NOMO-1 treated with dmso at 0.1 percent for 144 hours (cell line): Measurements from ENCODE around the gene F8.
"Not testable (repeated sequence)": the region's sequence is repeated elsewhere in the genome, so short reads cannot be mapped to it uniquely, and the experiment has no call there.

Experiments used
- DNase-seq: peaks from one replicate; lab custom pipeline; 2025; ENCODE audit not compliant: unreplicated experiment; lab: John Stamatoyannopoulos, UW

The F8 gene

DNA sequence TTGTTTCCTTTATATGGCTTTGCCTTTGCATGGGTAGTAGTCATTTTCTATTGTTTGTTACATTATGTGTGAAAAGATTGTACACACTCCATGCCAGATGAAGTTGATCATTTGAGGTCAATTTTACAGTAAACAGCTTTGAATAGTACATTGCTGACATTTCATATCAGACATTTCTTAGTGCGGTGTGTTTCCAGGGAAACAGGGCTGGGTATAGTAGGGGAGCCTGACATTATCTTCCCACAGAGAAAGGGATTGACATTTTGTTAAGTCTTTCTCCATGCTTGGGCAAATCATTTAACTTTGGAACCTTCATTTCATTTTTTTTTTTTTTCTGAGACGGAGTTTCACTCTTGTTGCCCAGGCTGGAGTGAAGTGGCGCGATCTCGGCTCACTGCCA, 9.1 kb upstream of the F8 start:
- DNase-seq: no peak

- no peak for DNase-seq
Observed at GRCh38 chrX:155028877-155029291, 6.4 kb upstream of the F8 start.

- no peak for DNase-seq
Observed at GRCh38 chrX:155028129-155028528, 5.6 kb upstream of the F8 start.

GRCh38 chrX:155027509-155028066, 5.1 kb upstream of the F8 start:
- DNase-seq: no peak

GRCh38 chrX:155026727-155027508, 4.4 kb upstream of the F8 start, which contains the start of gene FUNDC2:
Gene FUNDC2, plus strand, starts transcription at chrX:155026844. Its CDS starts 95 bp downstream, at chrX:155026939.
- DNase-seq: peak; percentile 78

DNA sequence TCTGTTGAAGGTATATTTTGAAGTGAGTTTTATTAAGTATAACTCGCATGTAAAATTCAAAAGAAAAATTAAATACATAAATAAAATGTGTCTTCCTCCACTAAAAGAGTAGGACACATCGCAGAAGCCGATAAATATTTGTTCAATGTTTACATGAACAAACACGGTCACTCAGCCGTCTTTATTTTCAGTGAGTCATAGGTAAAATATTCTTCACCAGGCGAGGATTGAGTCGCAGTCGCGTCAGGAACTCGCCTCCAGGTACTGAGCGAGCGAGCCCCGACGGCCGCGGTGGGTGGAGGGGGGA, 3.9 kb upstream of the F8 start:
- DNase-seq: no peak

DNA sequence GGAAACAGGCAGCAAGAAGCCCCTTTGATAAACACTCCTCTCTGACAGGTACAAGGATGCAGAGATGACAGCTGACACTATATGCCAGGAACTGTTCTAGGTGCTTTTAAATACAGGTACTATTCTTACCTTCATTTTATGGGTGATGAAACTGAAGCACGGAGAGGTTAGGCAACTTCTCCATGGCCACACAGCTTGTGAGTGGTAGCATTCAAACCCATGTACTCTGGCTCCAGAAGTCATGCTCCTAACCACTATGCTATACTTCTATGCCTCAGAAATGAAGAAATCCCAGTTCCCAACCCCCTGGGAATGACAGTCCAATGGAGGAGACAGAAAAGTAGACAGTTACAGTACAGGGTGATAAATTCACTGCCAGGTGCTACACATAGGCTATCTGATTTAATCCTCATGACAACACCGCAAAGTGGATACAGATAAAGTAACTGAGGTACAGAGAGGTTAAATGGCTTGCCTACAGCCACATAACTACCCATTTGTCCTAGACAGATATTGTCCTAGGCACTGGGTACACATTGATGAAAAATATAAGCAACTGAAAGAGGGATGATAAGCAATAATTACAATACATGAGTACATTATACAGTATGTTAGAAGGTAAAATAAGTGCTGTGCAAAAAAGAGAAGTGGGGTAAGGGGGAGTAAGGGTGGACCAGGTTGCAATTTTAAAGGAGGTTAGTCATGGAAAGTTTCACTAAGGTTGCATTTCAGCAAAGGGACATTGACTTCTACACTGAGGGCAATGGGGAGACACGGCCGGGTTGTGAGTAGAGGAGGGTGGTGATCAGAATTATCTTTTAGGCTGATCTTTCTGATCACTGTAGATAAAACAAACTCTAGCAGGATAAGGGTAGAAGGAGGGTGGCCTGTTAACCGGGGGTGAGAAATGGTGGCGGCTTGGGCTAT, 1.6 kb upstream of the F8 start:
- DNase-seq: no peak

GRCh38 chrX:155020591-155020990, 1.9 kb downstream of the F8 start:
- DNase-seq: no peak

- no peak for DNase-seq
Observed at GRCh38 chrX:155009994-155010472, 12.5 kb downstream of the F8 start.

DNA sequence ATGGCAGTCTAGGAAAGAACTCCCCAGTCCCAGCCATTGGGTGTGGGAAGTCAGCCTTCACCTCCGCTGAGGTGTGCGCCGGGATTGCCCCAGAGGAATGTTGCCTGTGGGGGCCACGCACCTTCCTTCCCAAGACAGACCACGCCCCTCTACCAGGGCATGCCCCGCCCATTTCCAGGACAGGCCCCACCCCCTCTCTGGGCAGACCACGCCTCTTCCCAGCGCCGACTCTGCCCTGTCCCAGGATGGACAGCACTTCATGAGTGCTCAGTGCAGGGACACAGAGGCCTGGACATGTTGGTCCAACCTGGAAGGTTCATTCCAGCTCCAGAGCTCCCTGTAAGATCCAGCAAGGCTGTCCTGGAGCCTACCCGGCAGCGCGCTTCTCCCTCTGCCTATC, 13.9 kb downstream of the F8 start:
- DNase-seq: not testable (repeated sequence)

DNA sequence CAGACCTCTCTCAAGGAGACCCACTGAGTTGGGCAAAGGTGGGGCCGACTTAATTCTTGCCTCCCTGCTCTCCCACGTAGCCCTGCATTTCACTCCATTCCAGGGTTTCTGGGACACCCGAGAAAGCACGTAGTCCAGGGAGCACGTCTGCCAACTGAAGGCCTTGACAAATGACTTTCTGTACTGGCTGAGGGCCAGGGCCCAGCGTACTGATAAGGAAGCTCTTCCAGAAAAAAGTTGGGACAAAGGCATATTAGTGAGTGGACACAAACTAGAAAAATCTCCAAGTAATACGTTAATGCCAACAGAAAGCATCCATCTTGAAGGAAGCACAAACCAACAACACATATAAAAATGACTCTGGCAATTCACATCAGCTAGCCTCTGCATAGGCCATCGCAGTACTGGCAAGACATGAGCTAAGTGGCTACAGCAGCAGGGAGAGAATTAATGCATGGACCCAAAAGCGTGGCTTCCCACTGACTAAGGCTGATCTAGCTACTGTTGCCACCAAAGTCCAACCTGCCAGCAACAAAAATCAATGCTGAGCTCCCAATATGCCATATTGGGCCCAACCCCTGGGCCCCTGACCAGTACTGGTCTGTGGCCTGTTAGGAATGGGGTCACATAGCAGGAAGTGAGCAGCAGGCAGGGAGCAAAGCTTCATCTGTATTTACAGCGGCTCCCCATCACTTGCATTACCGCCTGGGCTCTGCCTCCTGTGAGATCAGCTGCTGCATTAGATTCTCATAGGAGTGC, 15.4 kb downstream of the F8 start:
- DNase-seq: not testable (repeated sequence)

DNA sequence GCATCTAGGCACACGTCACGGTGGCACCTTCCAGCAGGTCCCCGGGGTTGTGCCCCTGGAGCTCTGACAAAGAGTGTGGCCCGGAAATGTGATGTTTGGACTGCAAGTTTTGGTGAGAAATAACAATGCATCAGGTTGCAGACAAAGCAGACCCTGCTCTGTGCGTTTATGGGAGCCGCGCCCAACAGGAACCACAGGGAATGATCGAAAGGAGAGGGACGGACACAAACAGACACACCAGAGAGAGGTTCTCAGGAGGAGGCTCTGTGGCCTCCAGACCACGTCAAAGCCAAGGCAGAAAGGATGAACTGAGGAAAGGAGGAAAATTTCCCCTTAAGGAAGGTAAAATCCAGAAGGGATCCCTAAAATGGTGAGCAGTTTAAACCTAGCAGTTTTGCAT, 16.1 kb downstream of the F8 start:
- not testable (repeated sequence) for DNase-seq

DNA sequence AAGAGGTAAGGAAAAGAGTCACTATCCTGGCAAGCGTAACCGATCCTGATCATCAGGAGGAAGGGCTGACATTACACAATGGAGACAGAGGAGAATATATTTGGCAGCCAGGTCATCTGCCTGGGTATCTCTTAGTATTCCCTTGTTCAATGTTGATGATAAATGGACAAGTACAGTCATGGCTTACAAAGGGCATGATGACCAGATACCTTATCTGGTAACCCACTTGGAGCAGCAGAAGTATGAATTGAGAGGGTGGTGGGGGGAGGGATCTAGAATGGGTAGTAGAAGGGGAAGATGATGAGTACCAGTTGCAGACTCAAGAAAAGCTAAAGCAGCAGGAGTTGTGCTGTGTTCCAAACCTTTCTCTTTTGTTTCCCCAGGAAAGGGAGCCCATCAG, 17.3 kb downstream of the F8 start:
- no peak for DNase-seq

DNA sequence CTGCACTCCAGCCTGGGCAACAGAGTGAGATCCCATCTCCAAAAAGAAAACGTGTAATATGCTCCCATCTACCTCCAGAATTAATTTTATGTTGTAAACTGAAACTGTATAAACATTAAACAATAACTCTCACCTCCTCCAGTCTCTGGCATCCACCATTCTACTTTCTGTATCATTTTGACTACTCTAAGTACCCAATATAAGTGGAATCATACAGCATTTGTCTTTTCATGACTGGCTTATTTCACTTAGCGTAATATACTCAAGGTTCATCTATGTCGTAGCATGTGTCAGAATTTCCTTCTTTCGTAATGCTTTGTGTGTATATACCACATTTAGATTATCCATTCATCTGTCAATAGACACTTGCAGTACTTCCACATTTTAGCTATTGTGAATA, 20.6 kb downstream of the F8 start:
- DNase-seq: no peak

DNA sequence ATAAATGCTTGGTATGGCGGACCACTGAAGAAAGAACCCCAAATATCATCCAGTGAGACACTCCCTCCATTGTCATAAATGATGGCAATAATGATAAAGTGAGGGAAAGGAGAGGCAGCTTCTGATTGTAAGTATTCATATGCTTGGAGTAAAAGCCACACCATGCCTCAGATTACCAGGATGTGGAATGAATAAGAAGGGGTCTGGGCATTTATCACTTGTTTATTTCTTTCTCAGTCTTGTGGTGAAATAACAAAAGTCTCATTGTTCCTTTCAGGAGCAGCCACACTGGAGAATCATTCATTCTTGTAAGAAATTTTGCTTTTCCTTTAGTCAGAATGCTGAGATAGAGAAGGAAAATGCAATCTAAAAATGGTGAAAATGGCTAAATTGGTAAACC, 21.7 kb downstream of the F8 start:
- DNase-seq: no peak

GRCh38 chrX:154998204-154998880, 24.2 kb downstream of the F8 start:
- DNase-seq: no peak

DNA sequence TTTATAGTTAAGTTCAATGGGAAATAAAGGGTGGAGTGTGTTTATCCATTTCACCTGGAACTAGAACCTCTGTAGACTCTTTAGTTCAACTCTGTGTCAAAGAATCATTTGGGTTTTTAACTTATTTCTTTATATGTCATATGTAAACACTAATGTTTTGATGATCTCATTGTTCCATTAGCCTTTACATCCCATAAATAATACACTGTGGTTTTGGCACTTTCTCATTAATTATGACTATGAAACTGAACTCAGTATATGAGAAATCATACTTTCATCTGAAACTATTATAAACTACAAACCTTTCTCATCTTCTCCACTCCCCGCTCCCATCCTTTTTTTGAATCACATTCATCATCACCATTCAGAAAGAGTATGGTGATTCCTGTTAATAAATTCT, 31.0 kb downstream of the F8 start:
- DNase-seq: no peak

DNA sequence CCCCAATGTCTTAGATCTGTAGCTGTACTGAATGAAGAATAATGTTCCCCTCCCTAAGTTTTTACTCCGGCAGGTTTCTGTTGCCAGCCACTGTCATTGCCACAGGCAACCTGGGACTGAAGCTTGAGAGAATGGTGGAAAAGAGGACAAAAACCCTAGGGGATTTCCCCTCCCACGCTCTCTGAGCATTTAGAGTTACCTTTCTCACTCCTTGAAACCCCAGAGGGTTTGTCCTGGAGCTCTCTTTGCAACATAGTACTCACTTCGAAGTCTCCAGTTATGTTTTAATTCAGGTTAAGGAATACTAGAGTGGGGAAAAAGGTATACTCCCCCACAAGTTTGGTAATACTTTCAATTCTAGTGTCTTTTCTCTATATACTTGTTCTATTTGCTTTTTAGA, 31.5 kb downstream of the F8 start:
- DNase-seq: no peak

- no peak for DNase-seq
Observed at GRCh38 chrX:154990496-154990895, 32.0 kb downstream of the F8 start.

DNA sequence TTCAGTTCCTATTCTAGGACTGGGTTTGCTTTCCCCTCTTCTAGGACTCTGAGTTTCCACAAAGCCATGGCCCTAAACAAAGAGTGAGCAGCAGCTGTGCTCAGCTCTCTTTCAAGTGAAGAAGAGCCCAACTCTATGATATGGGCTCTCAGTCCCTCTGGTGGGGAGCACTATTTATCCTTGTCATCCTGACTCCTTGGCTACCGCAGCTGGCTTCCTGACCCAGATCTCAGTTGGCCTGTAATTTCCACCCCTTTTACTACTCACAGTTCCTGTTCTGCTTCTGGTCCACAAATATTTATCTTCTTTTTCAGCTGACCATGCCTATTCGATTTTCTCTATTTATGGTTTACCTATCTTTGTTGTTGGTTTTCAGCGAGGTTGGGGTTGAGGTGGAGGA, 33.8 kb downstream of the F8 start:
- no peak for DNase-seq

DNA sequence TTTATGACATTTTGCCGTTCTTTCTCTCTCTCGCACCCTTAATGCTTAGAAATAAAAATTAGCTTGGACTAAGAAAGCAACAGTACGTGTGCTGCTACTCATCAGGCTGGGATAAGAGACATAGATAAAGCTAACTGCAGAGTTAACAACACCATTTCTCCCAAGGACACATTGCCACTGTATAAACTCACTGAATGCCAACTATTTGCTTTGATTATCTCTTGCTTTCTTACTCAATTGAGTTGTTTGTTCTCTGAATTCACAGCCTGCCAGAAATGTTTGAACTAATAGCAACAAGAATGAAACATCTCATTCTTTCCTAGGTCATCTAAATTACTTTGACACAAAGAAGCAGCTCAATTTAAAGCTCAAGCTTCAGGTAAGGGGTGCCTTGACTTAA, 34.6 kb downstream of the F8 start:
- DNase-seq: no peak
